ENCODE results near the gene ACBD3.

ACBD3 gene

DNA sequence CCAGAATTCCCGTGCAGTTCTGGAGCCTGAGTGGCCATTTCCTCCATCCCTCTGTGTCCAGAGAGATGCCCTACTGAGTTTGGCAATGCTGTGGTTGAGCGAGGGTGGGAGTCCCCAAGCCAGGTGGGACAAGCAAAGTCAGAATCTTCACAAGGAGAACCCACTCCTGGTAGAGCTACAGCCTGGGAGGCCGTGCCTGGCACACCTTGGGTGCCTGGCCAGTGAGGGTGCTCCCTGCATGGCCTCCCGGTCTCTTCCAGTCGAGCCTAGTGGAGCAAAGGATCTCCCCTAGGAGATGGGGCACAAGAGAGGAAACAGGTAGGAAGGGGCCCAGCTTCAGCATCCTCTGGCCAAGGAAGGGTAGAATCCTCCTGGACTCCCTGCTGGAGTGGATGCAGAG is 66.1 kb downstream of the ACBD3 start:
- H3K4me3 ChIP-seq (ENCODE audit: low read depth, low read length) = no peak overlapping the region
- DNase-seq (ENCODE audit: low read depth, low spot score) = no peak
- TF ChIP-seq, protein P1, sequence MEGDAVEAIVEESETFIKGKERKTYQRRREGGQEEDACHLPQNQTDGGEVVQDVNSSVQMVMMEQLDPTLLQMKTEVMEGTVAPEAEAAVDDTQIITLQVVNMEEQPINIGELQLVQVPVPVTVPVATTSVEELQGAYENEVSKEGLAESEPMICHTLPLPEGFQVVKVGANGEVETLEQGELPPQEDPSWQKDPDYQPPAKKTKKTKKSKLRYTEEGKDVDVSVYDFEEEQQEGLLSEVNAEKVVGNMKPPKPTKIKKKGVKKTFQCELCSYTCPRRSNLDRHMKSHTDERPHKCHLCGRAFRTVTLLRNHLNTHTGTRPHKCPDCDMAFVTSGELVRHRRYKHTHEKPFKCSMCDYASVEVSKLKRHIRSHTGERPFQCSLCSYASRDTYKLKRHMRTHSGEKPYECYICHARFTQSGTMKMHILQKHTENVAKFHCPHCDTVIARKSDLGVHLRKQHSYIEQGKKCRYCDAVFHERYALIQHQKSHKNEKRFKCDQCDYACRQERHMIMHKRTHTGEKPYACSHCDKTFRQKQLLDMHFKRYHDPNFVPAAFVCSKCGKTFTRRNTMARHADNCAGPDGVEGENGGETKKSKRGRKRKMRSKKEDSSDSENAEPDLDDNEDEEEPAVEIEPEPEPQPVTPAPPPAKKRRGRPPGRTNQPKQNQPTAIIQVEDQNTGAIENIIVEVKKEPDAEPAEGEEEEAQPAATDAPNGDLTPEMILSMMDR (IDR thresholded peaks at IDR 0.05; ENCODE audit: low read depth, low read length) = no peak
- in situ Hi-C loops (cut with HindIII; ENCODE audit: low sequenced_read_pairs) = no loop called here

DNA sequence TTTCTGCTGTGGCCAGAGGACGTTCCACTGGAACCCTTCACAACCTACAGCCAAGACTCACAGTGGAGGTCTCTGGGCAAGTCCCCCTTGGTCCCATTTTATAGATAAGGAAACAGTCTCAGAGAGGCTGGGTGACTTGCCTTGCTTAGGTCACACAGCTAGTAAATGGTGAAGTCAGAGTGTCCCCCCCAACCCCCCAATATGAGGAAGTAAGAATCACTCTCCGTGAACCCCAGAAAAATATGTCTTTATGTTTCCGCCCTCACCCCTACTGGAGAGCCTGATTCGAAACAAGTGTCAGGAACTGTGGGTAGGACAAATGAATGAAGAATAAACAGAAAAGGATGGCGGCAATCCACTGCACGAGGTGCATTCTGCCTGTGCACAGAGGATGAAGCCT is 67.4 kb downstream of the ACBD3 start:
- in situ Hi-C loops (cut with HindIII; ENCODE audit: low sequenced_read_pairs) = no loop called here

DNA sequence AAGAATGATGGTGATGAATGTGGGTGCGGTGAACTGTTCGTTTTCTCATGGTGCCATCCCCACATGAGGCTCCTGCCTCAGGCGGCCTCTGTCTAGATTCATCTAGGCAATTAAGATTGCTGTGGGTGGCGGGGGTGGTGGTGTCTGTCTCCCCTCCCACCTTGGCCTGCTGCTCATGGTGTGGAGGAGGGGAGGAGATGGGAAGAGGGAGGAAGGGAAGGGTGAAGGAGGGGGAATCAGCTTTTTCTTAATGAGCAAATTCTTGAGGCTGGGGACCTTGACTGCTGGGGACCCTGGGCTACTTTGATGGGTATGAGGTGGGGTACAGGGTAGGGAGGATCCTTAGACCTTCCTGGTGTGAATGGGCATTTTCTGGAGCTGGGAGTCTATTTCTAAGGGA is 68.2 kb downstream of the ACBD3 start:
- H3K4me3 ChIP-seq (ENCODE audit: low read depth, low read length) = no peak overlapping the region
- DNase-seq (ENCODE audit: low read depth, low spot score) = no peak
- TF ChIP-seq, protein P1 (IDR thresholded peaks at IDR 0.05; ENCODE audit: low read depth, low read length) = no peak
- in situ Hi-C loops (cut with HindIII; ENCODE audit: low sequenced_read_pairs) = no loop called here

More for the DNA sequence above, 67.4 kb downstream of the ACBD3 start:
- TF ChIP-seq, protein P1 (IDR thresholded peaks at IDR 0.05; ENCODE audit: low read depth, low read length) = no peak
- H3K4me3 ChIP-seq (ENCODE audit: low read depth, low read length) = no peak overlapping the region
- no peak for DNase-seq (ENCODE audit: low read depth, low spot score)

DNA sequence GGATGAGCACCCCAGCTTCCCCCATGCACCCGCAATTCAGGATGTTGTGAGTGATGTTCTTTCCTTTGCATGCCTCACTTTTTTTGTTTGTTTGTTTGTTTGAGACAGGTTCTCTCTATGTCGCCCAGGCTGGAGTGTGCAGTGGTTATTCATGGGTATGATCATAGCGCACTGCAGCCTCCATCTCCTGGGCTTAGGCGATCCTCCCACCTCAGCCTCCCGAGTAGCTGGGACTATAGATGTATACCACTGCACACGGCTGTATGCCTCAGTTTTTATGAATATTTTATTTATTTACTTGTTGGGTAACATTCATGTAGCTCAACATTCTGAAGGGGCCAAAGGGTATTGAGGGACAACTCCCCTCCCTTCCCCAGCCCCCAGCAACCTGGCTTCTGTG is 69.2 kb downstream of the ACBD3 start:
- in situ Hi-C loops (cut with HindIII; ENCODE audit: low sequenced_read_pairs) = no loop called here
- no peak overlapping the region for H3K4me3 ChIP-seq (ENCODE audit: low read depth, low read length)
- TF ChIP-seq, protein P1 (IDR thresholded peaks at IDR 0.05; ENCODE audit: low read depth, low read length) = no peak
- no peak for DNase-seq (ENCODE audit: low read depth, low spot score)

DNA sequence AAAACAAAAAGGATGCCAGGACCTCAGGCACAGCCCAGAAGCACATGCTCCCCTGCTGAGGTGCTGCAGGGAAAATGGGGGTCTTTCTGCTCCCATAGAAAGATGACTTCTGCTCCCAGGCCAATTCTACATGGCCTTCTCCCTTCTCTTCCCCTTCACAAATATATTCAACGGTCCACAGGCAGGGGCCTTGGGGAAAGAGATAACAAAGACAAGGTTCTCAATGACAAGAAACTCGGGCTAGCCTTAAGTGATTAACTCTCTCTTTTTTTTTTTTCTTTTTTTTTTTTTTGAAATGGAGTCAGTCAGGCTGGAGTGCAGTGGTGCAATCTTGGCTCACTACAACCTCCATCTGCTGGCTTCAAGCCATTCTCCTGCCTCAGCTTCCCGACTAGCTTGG is 69.9 kb downstream of the ACBD3 start:
- DNase-seq (ENCODE audit: low read depth, low spot score) = no peak
- H3K4me3 ChIP-seq (ENCODE audit: low read depth, low read length) = no peak overlapping the region
- in situ Hi-C loops (cut with HindIII; ENCODE audit: low sequenced_read_pairs) = no loop called here
- TF ChIP-seq, protein P1 (IDR thresholded peaks at IDR 0.05; ENCODE audit: low read depth, low read length) = no peak

DNA sequence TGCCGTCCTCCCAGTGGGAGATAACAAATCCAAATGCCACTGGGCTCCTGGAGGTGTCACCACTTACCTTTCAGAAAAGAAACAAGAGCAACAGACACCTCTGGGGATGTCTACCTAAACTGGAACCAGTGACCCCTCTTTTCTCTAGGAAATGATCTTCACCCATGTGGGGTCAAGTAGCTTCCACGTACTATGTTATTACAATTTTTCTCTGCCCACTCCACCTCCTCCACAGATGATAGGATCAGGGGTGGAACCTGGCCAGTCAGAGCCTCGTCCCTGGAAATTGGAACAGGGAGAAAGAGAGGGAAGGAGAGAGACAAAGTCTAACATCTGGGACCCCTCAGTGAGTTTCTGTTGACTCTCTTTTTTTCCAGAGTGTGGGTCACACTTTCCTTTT is 73.9 kb downstream of the ACBD3 start:
- TF ChIP-seq, protein P1 (IDR thresholded peaks at IDR 0.05; ENCODE audit: low read depth, low read length) = no peak
- in situ Hi-C loops (cut with HindIII; ENCODE audit: low sequenced_read_pairs) = no loop called here
- H3K4me3 ChIP-seq (ENCODE audit: low read depth, low read length) = no peak overlapping the region
- no peak for DNase-seq (ENCODE audit: low read depth, low spot score)

DNA sequence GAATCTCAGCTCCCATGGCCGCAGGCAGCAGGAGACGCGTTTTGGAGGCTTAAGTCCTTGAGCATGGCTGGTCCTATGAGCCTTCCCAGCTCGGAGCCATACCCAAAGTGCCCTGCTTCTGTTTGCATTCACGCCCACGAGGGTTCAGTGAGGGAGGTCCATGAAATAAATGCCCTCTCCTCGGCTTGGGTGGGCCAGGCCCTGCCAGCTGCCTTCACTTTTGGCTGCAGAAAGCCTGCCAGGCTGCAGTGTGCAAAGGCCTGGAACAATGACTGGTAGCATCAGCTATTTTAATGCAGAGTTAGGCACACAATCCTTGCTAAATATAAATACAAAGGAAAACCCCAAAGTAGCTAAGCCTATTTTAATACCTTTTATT is 74.7 kb downstream of the ACBD3 start:
- in situ Hi-C loops (cut with HindIII; ENCODE audit: low sequenced_read_pairs) = no loop called here
- DNase-seq (ENCODE audit: low read depth, low spot score) = no peak
- TF ChIP-seq, protein P1 (IDR thresholded peaks at IDR 0.05; ENCODE audit: low read depth, low read length) = no peak
- no peak overlapping the region for H3K4me3 ChIP-seq (ENCODE audit: low read depth, low read length)

Data from astrocyte of the spinal cord (primary cell).